Activated T-helper 1 cell treated with Interleukin-2 at 50 U/mL for 16 hours (primary cell): ENCODE measurements around the gene ISCU.
"Not testable (repeated sequence)": the region's sequence is repeated elsewhere in the genome, so short reads cannot be mapped to it uniquely, and the experiment has no call there.

Experiments
- DNase-seq: peaks from one replicate; pipeline ENCODE4 v3.0.0-alpha.2; 2020; ENCODE audit warnings: low read depth

Gene ISCU

GRCh38 chr12:108618953-108619274, 56.5 kb downstream of the ISCU start:
- not testable (repeated sequence) for DNase-seq
